Endothelial cell of umbilical vein (primary cell): ENCODE measurements around the gene RAB1A.
"Not testable (repeated sequence)": the region's sequence is repeated elsewhere in the genome, so short reads cannot be mapped to it uniquely, and the experiment has no call there.

Experiments
- EZH2 ChIP-seq: IDR thresholded peaks from 2 replicates; pipeline ENCODE4 v1.6.1; 2012; ENCODE audit warnings: borderline replicate concordance, low read depth, mild to moderate bottlenecking, moderate library complexity, low read length, inconsistent platforms; ENCODE audit not compliant: severe bottlenecking
- GATA2 ChIP-seq: IDR thresholded peaks from 2 replicates; pipeline ENCODE4 v1.7.0; 2011; ENCODE audit warnings: low read depth, mild to moderate bottlenecking, moderate library complexity, mixed read lengths, low read length; ENCODE audit not compliant: insufficient read length, insufficient read depth
- JUN ChIP-seq: IDR thresholded peaks from 2 replicates; pipeline ENCODE4 v1.6.1; 2011; ENCODE audit warnings: borderline replicate concordance, low read depth; ENCODE audit not compliant: insufficient read length, insufficient read depth
- POLR2A ChIP-seq: IDR thresholded peaks from 2 replicates; pipeline ENCODE4 v1.6.1; 2012; ENCODE audit warnings: low read depth, mild to moderate bottlenecking, control low read depth, low read length
- POLR2AphosphoS5 ChIP-seq: IDR thresholded peaks from 2 replicates; pipeline ENCODE4 v1.6.1; 2012; ENCODE audit warnings: low read depth, mild to moderate bottlenecking, control low read depth, low read length, moderate library complexity; ENCODE audit not compliant: insufficient read depth
- TF ChIP-seq, protein P1 (sequence below), 2 donors: IDR thresholded peaks; 1 replicate in 1 of 2; 2 replicates in 1 of 2; pipeline ENCODE4 v1.5.1; 2011; ENCODE audit warnings: low read length in 2 of 2, mild to moderate bottlenecking in 2 of 2, moderate library complexity in 2 of 2, control low read depth in 1 of 2, inconsistent platforms in 1 of 2, low read depth in 1 of 2; ENCODE audit not compliant: insufficient read depth in 1 of 2; ENCODE audit errors: extremely low read depth in 1 of 2
- TF ChIP-seq, protein P2 (sequence below): IDR thresholded peaks from 2 replicates; pipeline ENCODE4 v1.6.1; 2011; ENCODE audit not compliant: insufficient read depth, insufficient read length

DNA sequence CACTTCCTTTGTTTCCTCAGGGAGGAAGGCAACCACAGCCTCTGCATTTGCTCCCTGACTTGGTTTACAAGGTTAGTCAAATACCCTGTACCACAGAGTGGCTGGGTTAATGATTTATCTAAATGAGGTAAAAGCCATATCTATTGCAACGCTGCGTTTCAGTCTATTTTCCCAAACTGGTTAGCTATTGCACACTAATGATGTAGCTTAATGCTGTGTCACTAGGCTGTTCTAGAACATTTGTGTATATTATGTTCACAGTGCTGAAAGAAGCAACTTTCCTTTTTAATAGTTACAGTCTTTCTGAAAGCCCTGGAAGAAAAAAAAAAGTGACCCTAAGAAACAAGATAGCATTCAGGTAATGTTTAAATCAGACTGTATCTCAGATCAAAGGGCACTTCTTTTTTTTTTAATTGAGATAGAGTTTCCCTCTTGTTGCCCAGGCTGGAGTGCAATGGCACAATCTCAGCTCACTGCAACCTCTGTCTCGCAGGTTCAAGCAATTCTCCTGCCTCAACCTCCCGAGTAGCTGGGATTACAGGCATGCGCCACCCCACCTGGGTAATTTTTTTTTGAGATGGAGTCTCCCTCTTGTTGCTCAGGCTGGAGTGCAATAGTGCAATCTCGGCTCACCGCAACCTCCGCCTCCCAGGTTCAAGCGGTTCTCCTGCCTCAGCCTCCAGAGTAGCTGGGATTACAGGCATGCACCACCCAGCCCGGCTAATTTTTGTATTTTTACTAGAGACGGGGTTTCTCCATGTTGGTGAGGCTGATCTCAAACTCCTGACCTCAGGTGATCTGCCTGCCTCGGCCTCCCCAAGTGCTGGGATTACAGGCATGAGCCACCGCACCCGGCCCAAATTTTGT is 40.9 kb upstream of the RAB1A start:
- not testable (repeated sequence) for TF ChIP-seq POLR2AphosphoS5, POLR2A, EZH2, GATA2, JUN
- TF ChIP-seq, protein P1, sequence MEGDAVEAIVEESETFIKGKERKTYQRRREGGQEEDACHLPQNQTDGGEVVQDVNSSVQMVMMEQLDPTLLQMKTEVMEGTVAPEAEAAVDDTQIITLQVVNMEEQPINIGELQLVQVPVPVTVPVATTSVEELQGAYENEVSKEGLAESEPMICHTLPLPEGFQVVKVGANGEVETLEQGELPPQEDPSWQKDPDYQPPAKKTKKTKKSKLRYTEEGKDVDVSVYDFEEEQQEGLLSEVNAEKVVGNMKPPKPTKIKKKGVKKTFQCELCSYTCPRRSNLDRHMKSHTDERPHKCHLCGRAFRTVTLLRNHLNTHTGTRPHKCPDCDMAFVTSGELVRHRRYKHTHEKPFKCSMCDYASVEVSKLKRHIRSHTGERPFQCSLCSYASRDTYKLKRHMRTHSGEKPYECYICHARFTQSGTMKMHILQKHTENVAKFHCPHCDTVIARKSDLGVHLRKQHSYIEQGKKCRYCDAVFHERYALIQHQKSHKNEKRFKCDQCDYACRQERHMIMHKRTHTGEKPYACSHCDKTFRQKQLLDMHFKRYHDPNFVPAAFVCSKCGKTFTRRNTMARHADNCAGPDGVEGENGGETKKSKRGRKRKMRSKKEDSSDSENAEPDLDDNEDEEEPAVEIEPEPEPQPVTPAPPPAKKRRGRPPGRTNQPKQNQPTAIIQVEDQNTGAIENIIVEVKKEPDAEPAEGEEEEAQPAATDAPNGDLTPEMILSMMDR (IDR thresholded peaks at IDR 0.05; ENCODE audit: extremely low read depth in 1 of 2, insufficient read depth in 1 of 2, low read depth in 1 of 2, low read length in 2 of 2): not testable (repeated sequence)
- TF ChIP-seq, protein P2, sequence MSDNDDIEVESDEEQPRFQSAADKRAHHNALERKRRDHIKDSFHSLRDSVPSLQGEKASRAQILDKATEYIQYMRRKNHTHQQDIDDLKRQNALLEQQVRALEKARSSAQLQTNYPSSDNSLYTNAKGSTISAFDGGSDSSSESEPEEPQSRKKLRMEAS: not testable (repeated sequence)
